ENCODE measurements around the gene CDHR2. TPM values are rescaled to one million over a fixed set of nuclear protein-coding genes. Genes with fewer than 3 reads are reported as not detected.

The CDHR2 gene
- total RNA-seq, 3 donors from 2014 or later (not counting 1 experiment from before 2014, with no cell fraction given) = 0.75 to 2.2 (median 1.8) TPM

DNA sequence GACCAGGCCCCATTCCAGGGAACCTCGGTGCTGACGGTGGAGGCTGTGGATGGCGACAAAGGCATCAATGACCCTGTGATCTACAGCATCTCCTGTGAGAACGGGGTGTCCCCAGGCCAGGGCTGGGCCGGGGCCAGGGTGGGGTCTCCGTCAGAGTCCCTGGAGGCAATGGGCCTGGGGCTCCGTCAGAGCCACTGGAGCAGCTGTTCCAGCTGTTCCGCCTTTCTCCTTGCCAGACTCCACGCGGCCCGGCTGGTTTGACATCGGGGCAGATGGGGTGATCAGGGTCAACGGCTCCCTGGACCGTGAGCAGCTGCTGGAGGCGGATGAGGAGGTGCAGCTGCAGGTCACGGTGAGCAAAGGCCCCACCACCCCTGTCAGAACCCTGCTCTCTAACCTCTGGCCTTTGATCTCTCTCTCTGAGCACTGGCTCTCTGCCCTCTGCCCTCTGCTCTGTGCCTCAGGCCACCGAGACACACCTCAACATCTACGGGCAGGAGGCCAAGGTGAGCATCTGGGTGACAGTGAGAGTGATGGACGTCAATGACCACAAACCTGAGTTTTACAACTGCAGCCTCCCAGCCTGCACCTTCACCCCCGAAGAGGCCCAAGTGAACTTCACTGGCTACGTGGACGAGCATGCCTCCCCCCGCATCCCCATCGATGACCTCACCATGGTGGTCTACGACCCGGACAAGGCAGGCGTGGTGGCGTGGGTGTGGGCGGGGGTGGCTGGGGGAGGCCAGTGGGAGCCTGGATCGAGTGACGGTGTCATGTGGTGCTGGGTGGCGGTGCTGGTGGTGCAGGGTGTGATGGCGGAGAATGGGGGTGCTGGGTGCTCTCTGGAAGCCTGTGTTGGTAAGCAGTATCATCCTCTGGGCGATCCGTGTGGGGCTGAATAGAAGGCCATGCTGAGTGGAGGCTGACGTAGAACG, 26.6 kb downstream of the CDHR2 start:
- Histone ChIP-seq H3K27ac (ENCODE audit: low read length) (no peak overlapping the region), H3K4me1 (ENCODE audit: control insufficient read depth, insufficient read depth, low read length) (peaks cover 7% of the 10 kb centered on the region), H3K36me3 (ENCODE audit: control insufficient read depth, insufficient read depth, low read length) (no peaks in the 10 kb centered on the region), H3K27me3 (ENCODE audit: control insufficient read depth, insufficient read depth, low read length) (no peaks in the 10 kb centered on the region), H3K9me3 (ENCODE audit: control insufficient read depth, insufficient read depth, low read length) (no peaks in the 10 kb centered on the region), H3K4me3 (ENCODE audit: low read length) (no peak overlapping the region)
- intact Hi-C loops (cut with micrococcal nuclease) = loop anchor here (2.0 to 10.0 kb wide), 2 partner anchors 383 to 851 kb away; no protein-coding TSS in a partner anchor
- no peak for ATAC-seq
- Mint-ChIP-seq H3K36me3 (no peaks in the 10 kb centered on the region), H3K4me1 (peaks cover 0 to 12% of the 10 kb centered on the region in 2 donors), H3K27ac (no peak overlapping the region), H3K4me3 (no peak overlapping the region), H3K27me3 (ENCODE audit: low read depth in 2 of 2) (peaks cover 0 to 10% of the 10 kb centered on the region in 2 donors), H3K9me3 (no peaks in the 10 kb centered on the region)
- no peak for TF ChIP-seq CTCF (IDR thresholded peaks at IDR 0.05)
- 93% methylated on average over 37 of the region's 37 CpGs for WGBS (ENCODE audit: insufficient coverage)
- no peak for DNase-seq

DNA sequence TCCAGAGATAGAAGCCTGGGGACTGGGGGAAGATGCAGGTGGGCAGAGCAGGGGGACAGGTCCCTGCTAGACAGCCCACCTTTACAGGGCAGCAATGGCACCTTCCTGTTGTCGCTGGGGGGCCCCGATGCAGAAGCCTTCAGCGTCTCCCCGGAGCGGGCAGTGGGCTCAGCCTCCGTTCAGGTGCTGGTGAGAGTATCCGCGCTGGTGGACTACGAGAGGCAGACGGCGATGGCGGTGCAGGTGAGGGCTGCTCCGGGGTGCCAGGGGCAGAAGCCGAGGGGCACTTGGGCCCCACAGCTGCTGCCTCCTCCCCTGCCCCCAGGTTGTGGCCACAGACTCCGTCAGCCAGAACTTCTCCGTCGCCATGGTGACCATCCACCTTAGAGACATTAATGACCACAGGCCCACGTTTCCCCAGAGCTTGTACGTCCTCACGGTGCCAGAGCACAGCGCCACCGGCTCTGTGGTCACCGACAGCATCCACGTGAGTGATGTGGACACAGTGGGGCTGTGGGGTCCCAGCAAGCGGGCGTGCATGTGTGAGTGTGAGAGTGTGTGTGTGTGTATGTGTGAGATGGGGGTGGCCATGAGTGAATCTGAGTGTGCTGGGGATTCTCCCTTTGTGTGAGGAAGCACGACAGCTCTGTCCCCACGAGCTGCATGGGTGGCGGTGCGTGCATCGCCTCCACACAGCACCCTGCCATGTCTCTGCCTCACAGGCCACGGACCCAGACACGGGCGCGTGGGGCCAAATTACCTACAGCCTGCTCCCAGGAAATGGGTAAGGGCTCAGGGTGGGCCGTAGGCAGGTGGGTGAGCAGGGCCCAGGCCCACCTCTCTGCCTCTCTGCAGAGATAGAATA, 28.4 kb downstream of the CDHR2 start:
- TF ChIP-seq CTCF (IDR thresholded peaks at IDR 0.05) = no peak
- Mint-ChIP-seq H3K27me3 (ENCODE audit: low read depth in 2 of 2) (peaks cover 0 to 6% of the 10 kb centered on the region in 2 donors), H3K27ac (no peak overlapping the region), H3K9me3 (no peaks in the 10 kb centered on the region), H3K4me1 (peaks cover 0 to 12% of the 10 kb centered on the region in 2 donors), H3K36me3 (no peaks in the 10 kb centered on the region), H3K4me3 (no peak overlapping the region)
- ATAC-seq = no peak
- 76% methylated on average over 36 of the region's 36 CpGs for WGBS (ENCODE audit: insufficient coverage)
- no peaks in the 10 kb centered on the region for H3K36me3 ChIP-seq (ENCODE audit: control insufficient read depth, insufficient read depth, low read length)
- H3K4me1 ChIP-seq (ENCODE audit: control insufficient read depth, insufficient read depth, low read length) = peaks cover 7% of the 10 kb centered on the region
- H3K27ac ChIP-seq (ENCODE audit: low read length) = no peak overlapping the region
- no peak for DNase-seq
- intact Hi-C loops (cut with micrococcal nuclease) = loop anchor here (10.0 kb wide), 1 partner anchor 853 kb away; no protein-coding TSS in a partner anchor
- no peaks in the 10 kb centered on the region for H3K9me3 ChIP-seq (ENCODE audit: control insufficient read depth, insufficient read depth, low read length)
- no peaks in the 10 kb centered on the region for H3K27me3 ChIP-seq (ENCODE audit: control insufficient read depth, insufficient read depth, low read length)
- H3K4me3 ChIP-seq (ENCODE audit: low read length) = no peak overlapping the region

DNA sequence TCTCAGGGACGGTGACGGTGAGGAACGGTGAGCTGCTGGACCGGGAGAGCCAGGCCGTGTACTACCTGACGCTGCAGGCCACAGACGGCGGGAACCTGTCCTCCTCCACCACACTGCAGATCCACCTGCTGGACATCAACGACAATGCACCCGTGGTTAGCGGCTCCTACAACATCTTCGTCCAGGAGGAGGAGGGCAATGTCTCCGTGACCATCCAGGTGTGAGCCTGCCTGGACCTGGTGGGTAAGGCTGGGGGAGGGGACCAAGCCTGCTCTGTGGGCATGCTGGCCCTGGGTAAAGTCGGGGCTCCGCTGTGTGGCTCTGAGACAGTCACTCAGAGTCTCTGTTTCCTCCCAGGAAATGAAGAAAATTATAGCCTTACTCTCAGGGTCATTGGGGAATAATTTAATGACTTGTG, 29.3 kb downstream of the CDHR2 start:
- H3K9me3 Mint-ChIP-seq = no peaks in the 10 kb centered on the region
- H3K27me3 ChIP-seq (ENCODE audit: control insufficient read depth, insufficient read depth, low read length) = no peaks in the 10 kb centered on the region
- 55% methylated on average over 15 of the region's 15 CpGs for WGBS (ENCODE audit: insufficient coverage)
- ATAC-seq (peak in 2 of 3 donors; percentile 56 to 63), DNase-seq (peak in 1 of 2 donors; percentile 68)
- intact Hi-C loops (cut with micrococcal nuclease) = loop anchor here (10.0 kb wide), 1 partner anchor 854 kb away; no protein-coding TSS in a partner anchor
- peaks cover 7% of the 10 kb centered on the region for H3K4me1 ChIP-seq (ENCODE audit: control insufficient read depth, insufficient read depth, low read length)
- no peak overlapping the region for H3K4me3 Mint-ChIP-seq
- TF ChIP-seq CTCF (IDR thresholded peaks at IDR 0.05) = peak; percentile 22
- no peaks in the 10 kb centered on the region for H3K27me3 Mint-ChIP-seq (ENCODE audit: low read depth in 2 of 2)
- no peak overlapping the region for H3K27ac Mint-ChIP-seq
- H3K9me3 ChIP-seq (ENCODE audit: control insufficient read depth, insufficient read depth, low read length) = no peaks in the 10 kb centered on the region
- no peaks in the 10 kb centered on the region for H3K36me3 ChIP-seq (ENCODE audit: control insufficient read depth, insufficient read depth, low read length)
- no peak overlapping the region for H3K4me3 ChIP-seq (ENCODE audit: low read length)
- no peak overlapping the region for H3K27ac ChIP-seq (ENCODE audit: low read length)
- H3K36me3 Mint-ChIP-seq = no peaks in the 10 kb centered on the region
- H3K4me1 Mint-ChIP-seq = peaks cover 0 to 6% of the 10 kb centered on the region in 2 donors
